ENCODE results near the gene NUP88. TPM values are rescaled to one million over a fixed set of nuclear protein-coding genes. Genes with fewer than 3 reads are reported as not detected.

Gene NUP88
- polyA plus RNA-seq, 1 donor, result 91.8 TPM

DNA sequence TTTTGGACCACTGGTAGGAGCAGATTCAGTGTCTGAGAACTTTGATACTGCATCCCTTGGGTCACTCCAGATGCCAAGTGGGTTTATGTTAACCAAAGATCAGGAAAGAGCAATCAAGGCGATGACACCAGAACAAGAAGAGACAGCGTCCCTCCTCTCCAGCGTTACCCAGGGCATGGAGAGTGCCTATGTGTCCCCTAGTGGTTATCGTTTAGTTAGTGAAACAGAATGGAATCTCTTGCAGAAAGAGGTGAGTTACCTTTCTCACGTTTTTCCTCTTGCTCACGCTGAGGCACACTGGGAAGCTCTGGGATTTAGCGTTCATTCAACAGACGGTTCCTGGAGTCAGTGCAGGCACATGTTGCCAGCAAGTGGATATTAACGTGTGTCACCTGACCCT lies 58.0 kb downstream of the NUP88 start:
- DNase-seq, result no peak

DNA sequence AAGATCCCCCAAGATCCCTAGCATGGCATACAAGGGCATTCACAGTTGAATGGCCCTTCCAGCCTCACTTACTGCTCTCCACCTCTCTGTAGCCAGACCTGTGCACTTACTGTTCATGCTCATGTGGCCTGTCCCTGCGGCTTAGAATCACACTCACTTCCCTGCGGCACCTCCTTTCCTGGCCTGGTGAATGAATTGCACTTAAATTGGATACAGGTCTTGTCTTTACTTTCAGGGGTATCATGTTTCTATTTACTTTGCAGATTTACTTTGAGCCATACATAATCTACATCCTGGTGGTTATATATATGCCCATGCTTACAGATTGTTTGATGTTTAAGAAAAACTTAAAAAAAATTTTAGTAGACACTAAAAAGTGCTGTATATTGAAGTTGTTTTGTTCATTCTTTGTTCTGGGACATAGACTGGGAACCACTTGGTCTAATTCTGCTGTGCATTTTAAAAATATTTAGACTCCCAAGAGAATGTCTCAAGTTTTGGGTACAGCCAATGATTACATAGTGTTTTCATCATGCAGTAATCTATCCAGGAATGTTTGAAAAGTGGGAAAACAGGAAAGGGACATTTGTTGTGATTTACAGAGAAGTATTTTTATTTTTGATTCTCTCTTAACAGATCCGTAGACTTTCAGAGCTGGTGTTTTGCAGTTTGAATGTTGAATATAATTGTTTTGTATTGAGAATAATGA lies 63.9 kb downstream of the NUP88 start:
- DNase-seq, result no peak

GRCh38 chr17:5354886-5355415 lies 64.5 kb downstream of the NUP88 start:
- DNase-seq, result no peak

GRCh38 chr17:5354310-5354709 lies 65.2 kb downstream of the NUP88 start:
- no peak for DNase-seq

DNA sequence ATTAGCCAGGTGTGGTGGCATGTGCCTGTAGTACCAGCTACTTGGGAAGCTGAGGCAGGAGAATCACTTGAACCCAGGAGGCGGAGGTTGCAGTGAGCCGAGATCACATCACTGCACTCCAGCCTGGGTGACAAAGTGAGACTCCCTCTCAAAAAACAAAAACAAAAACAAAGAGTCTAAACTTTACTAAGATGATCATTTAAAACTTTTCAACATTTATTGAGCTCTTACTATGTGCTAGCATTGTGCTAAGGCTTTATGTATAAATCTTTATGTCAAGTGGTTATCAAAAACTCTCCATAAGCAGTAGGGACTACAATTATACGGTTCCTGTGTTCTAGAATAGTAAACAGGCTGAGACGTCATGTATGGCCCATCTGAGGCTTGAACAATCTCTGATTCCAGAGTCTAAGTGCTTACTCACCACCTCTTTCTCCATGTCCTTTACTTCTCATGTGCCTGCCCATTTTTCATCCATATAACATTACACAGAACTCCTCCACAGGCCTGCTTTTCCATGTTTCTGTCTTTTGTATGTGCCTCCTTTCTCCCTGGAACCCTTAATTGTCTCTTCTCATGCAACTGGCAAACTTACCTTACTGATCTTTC lies 66.7 kb downstream of the NUP88 start:
- no peak for DNase-seq

GRCh38 chr17:5344914-5345313 lies 74.5 kb downstream of the NUP88 start:
- DNase-seq, result no peak

Other genes starting within 250 kb of the NUP88 start
- 28.7 TPM for gene ZNF594, start 227.8 kb downstream of the NUP88 start, polyA plus RNA-seq (ENCODE audit: insufficient read length)
- 2.0 TPM for gene SCIMP, start 184.8 kb downstream of the NUP88 start, polyA plus RNA-seq (ENCODE audit: insufficient read length)
- 76.8 TPM for gene RABEP1, start 137.4 kb downstream of the NUP88 start, polyA plus RNA-seq (ENCODE audit: insufficient read length)
- 96.2 TPM for gene RPAIN, start 520 bp upstream of the NUP88 start, polyA plus RNA-seq (ENCODE audit: insufficient read length)
- gene C1QBP, start 19.5 kb upstream of the NUP88 start, polyA plus RNA-seq (ENCODE audit: insufficient read length), result 159 TPM
- 23.7 TPM for gene DHX33, start 49.3 kb upstream of the NUP88 start, polyA plus RNA-seq (ENCODE audit: insufficient read length)
- gene DERL2, start 66.5 kb upstream of the NUP88 start, polyA plus RNA-seq (ENCODE audit: insufficient read length), result 88.2 TPM
- 49.8 TPM for gene MIS12, start 66.9 kb upstream of the NUP88 start, polyA plus RNA-seq (ENCODE audit: insufficient read length)
- 37.6 TPM for gene NLRP1, start 164.8 kb upstream of the NUP88 start, polyA plus RNA-seq (ENCODE audit: insufficient read length)